Daoy (cell line): Measurements from ENCODE around the gene LRSAM1. TPM values are rescaled to one million over a fixed set of nuclear protein-coding genes. Genes with fewer than 3 reads are reported as not detected.
"Not testable (repeated sequence)": the region's sequence is repeated elsewhere in the genome, so short reads cannot be mapped to it uniquely, and the experiment has no call there.

Source experiments
- DNase-seq: peaks from one replicate; pipeline ENCODE4 v3.0.0-alpha.2; 2015; ENCODE audit warnings: low read depth
- total RNA-seq: library from RNA; depleted of rRNA; stranded (reverse); fragments of >200 nt; shearing (Covaris generic); gene quantifications from 2 replicates; pipeline ENCODE4 v1.2.3, GENCODE V29; 2014

The LRSAM1 gene
- total RNA-seq, 1 experiment from 2014 or later = 13.5 TPM

DNA sequence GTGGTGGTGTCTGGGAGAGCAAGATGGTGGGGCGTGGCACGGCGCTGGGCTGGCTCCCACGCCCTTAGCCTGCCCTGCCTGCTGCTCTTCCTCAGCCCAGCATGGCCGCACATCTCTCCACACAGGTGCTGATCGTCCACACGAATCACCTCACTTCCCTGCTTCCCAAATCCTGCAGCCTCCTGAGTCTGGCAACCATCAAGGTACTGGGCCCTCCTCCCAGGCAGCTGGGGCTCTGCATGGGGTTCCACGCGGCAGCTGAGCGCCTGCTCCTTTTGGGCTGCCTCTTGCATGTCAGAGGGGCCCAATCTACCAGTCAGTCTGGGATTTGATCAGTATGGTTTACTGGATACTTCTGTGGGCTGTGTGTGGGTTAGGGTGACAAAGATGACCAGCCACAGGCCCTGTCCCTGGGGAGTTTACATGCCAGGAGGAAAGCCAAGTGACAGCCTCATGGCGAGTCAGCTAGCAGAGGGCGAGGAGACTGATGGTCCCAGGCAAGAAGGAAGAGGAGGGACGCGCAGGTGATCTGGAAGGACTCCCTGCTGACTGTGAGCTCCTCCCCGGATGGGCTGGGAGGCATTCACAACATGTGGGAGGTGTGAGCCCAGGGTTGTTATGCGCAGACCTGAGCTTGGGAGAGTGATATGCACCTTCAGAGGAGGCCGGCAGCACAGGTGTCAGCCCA is 6.0 kb downstream of the LRSAM1 start:
- DNase-seq = no peak

DNA sequence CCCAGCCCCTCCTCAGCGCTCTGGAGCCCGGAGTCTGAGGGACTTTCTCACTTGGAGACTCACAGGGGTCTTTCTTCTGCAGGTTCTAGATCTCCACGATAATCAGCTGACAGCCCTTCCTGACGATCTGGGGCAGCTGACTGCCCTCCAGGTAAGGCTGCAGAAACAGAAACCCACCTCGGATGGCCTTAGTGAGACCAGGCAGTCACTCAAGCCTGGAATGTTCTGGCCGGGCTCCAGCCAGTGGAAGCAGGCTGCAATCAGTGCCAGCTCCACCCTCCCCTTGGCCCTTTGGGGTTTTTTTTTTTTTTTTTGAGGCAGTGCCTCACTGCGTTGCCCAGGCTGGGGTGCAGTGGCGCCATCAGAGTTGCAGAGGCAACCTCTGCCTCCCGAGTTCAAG is 7.6 kb downstream of the LRSAM1 start:
- DNase-seq = no peak

DNA sequence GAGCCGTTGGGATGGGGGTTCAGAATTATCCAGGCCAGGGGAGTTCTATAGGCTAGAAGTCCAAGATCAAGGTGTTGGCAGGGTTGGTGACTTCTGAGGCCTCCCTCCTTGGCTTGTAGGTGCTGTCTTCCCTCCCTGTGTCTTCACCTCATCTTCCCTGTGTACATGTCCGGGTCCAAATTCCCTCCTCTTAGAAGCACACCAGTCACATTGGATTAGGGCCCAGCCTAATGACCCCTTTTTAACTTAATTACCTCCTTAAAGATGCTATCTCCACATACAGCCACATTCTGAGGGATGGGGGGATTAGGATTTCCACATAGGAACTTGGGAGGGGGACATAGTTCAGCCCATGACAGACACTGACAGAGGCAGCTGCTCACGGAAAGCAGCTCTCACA is 12.1 kb downstream of the LRSAM1 start:
- DNase-seq = no peak

DNA sequence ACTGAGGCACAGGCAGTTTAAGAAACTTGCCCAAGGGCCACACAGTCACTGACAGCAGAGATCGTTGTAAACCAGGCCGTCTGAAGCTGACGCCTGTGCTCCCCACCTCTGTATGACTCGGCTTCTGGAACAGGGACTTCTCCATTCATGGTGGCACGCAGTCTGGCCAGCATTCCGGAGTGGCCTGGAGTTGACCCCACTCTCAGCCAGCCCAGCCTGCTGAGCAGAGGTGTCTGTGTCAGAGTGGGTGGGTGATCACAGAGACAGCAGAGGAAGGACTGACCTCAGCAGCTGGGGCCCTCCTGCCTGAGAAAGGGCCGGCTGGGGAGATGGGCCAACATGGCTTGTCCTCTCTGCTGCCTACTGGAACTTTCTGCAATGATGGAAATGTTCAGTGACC is 12.6 kb downstream of the LRSAM1 start:
- no peak for DNase-seq

DNA sequence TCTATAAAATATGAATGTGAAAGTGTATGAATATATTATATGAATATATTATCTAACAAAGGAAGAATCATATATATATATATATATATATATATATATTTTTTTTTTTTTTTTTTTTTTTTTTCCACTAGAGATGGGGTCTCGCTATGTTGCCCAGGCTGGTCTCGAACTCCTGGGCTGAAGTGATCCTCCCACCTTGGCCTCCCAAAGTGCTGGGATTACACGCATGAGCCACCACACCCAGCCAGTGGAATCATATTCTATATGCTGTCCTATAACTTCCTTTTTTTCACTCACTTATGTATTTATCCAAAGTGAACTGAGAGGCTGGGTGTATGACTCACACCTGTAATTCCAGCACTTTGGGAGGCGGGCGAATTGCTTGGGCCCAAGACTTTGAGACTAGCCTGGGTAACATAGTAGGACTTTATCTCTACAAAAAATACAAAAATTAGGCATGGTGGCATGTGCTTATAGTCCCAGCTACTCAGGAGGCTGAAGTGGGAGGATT is 15.2 kb downstream of the LRSAM1 start:
- DNase-seq = not testable (repeated sequence)

DNA sequence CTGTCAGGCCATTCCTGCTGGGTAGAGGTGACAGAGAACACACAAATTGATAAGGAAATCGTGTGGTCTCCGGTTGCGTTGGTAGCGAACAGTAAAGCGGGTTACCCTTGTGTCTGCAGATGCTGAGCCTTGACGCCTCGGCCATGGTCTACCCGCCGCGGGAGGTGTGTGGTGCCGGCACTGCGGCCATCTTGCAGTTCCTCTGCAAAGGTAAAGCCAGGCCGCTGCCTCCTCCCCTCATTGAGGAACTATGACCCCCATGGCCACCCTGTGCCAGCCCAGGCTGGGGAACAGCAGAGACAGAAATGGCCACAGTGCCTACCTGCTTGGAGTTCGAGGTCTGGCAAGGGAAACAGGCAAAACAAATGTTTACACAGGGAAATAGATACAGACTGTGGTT is 16.3 kb downstream of the LRSAM1 start:
- no peak for DNase-seq

DNA sequence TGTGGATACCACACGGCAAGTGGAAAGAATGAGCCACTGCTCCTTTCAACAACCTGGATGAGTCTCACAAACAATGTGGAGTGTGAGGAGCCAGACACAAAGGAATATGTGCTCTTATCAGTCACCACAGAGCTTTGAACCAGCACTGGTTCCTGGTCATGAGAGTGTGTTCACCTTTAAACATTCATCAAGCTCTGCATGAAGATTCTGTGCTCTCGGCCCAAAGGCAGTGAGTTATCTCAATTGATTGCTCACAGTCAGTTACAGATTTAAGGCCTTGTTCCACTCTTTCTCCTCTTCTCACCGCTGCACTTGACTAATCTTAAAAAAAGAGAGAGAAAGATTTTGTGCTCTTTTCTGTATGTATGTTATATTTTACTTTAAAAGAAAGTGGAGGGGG is 19.4 kb downstream of the LRSAM1 start:
- DNase-seq = no peak

DNA sequence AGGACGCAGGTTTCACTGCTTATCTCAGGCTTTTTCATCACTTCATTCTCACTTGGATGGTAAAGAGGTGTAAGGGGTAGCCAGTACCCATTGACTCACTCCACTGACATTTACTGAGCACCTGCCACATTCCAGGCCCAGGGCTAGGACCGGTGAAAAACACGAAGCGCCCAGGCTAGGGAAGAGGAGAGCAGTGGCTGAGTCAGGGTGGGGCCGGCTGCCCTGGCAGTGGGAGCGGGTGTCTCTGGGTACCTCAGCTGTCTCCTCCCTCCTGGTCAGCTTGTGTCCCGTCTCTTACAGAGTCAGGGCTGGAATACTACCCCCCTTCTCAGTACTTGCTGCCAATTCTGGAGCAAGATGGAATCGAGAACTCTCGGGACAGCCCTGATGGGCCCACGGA is 22.2 kb downstream of the LRSAM1 start:
- DNase-seq = no peak

DNA sequence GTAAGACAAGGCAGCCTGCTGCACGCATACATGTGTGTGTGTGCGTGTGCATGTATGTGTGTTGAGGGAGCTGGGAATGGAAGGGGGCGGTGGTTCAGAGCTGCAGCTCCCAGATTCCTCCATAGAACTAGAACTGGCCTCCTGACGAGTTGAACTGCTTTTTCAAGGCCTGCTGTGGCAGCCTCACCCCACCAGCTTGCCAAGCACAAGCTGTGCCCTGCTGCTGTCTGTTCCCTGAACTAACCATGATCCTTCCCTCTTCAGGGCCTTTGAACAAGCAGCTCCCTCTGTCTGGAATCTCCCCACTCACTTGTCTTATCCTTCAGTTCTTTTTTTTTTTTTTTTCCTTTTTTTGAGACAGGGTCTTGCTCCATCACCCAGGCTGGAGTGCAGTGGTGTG is 22.6 kb downstream of the LRSAM1 start:
- DNase-seq = no peak

DNA sequence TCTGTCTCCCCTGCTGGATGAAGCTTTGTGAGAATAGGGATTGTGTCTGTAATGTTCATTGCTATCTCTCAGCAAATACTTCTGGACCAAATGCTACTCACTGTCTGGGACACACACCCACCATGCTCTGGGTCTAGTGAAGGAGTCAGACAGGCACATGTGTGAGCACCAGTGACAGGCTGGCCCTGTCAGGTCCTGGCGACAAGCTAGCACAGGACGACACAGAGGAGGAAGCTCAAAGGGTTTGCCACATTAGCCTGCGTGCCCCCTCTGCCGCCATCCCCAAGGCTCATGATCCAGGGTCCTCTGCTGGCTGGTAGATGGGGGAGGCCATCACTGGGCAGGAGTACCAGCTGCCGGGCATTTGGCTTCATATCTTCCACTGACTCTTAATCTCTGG is 23.3 kb downstream of the LRSAM1 start:
- no peak for DNase-seq

DNA sequence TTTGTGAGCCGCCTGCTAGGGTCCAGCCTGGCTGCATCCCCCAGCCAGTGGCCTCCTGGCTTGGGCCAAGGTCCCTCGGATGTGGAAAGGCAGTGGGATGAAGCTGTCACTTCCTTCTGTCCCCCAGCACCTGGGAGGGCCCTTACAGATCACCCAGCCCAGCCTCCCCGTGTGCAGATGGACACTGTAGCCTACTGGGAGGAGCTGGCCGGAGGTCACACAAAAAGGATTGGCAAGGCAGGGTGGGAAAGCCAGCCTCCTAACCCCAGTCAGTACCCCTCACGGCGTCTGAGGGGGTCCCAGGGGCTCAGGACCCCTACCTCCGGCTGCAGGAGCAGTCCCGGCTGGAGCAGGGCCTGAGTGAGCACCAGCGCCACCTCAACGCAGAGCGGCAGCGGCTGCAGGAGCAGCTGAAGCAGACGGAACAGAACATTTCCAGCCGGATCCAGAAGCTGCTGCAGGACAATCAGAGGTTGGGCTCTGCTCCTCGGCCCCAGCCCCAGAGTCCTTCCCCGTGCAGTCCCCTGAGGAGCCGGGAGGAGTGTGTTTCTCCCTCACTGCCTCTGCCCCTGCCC is 28.3 kb downstream of the LRSAM1 start:
- DNase-seq = no peak

DNA sequence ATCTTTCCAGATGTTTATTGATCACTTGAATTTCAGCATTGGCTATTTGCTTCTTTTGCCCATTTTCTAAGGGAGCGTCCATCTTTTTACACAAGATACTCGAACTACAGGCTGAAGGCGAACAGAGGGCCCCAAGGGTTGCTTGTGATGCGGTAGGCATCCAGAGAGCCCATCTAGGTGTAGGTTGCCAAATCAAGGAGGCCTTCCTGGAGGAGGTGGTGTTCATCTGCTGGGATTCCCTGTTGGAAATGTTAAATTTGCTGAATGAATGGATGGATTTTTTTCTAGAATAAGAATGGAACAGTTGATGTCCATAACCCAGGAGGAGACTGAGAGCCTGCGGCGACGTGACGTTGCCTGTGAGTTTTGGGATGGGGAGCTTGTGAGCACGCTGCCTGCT is 31.4 kb downstream of the LRSAM1 start:
- DNase-seq = no peak

DNA sequence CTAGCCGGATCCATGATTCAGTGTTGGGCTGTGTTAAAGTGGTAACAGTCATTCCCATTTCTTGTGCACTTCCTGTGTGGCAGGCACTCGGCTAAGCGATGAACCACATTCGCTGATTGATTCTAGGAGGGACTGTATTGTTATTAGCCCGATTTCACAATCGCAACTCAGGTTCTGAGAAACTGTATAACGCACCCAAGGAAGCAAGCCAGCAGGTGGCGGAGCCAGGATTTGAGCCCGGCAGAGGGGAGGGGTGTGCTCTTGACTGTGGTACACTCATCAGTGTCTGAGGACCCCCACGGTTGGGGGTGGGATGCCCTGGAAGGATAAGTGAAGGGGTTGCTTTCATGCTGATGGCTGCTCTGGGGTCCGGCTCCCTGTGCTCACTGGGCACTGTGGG is 34.7 kb downstream of the LRSAM1 start:
- no peak for DNase-seq

DNA sequence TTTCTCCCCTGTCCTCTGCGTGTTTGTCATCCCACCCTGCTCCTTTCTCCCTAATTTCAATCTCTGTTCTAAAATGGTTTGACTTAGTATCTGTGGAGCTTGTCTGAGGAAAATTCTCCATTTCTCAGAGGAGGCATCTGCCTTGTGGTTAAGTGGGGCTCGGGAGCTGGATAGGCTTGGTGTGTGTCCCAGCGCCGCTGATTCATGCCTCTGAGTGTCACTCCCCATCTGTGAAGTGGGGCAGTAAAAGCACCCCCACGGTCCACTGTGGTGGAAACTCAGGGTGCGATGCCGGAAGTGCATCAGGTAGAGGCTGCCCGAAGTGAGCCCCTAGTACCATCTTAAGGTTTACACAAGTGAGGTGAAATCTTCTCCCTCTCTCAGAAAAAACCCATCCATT is 37.6 kb downstream of the LRSAM1 start:
- no peak for DNase-seq

DNA sequence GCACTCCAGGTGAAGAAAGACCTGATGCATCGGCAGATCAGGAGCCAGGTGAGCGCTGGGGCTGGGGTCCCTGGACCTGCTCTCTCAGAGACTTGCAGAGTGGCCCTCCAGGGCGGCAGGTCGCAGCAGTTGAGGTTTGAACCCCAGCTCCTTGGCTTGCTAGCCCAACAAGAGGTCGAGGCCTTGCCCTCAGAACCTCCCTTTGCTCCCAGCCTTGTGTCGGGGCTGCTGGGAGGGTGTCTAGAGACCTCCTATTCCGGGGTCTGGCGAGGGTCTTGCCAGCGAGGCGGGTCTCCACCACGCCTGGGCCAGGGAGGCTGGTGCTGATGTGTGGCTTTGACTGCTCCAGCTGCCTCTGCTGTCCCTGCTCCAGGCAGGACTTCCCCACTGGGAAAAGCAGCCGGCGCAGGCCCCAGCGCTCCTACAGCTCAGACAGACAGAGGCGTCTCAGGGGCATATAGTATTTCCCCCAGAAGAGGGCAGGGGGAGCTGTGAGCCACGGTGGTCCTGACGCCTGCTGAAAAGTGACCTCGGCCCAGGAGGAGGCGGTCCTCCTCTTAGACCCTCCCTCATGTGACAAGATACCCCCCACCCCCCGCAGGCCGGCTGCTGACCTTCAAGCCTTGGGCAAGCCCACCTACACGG is 38.3 kb downstream of the LRSAM1 start:
- DNase-seq = no peak

DNA sequence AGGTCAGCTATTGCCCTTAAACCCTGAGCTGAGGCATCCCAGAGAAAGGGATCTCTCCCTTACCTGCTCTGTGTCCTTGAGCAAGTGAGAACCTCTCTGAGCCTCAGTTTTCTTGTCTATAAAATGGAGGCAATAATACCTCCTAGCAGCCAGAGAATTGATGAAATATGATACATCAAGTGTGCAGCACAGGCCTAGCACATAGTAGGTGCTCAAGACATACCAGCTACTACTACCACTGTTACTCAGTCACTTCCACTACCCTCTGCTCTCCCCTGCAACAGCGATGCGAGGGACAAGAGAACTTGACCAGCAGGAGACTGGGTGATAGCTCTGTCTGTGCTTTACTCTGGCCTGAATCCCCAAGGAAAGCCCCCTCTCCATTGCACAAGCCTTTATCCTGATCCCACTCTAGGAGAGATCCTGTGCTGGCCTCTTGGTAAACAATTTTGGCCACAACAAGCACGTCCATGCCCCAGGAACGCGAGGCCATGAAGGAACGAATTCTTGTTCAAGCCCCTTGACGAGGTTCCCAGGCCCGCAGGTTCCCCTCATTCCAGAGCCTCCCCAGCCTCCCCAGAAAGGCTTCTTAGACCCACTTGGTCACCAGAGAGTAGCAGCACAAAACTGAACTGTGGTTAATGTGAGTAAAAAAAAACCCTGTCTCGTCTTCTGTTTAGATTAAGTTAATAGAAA is 39.4 kb downstream of the LRSAM1 start:
- DNase-seq = no peak

DNA sequence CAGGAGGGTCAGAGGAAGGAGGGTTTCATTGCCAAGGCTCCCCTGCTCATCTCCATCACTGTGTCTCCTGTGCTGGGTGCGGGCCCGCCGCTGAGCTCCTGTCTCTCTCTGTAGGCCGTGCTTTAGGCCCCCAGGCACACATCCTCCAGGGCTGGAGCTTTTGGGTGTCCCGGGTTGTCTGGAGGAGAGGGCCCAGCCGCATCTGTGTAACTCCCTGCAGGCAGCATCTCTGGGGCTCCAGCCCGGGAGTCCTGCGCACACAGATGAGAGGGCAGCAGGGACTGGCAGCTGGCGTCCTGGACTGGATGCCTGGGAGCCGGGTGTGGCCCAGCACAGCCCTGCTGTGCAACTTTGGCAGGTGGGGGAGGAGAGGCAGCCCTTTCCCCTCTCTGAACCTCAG is 40.2 kb downstream of the LRSAM1 start:
- no peak for DNase-seq

DNA sequence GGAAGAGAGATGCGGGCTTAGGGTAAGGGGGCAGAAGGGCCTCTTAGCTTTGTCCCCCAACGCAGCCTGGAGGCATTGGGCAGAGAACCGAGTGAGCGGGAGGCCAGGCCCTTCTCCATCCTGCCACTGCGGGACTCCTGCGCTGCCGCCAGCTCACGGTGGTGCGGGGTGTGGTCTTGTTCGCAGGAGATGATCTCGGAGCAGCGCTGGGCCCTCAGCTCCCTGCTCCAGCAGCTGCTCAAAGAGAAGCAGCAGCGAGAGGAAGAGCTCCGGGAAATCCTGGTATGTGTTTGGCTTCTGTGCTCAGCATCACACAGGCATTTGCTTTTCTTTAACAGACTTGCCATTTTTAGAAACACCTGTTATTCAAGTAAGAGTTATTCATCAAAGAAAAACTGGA is 41.3 kb downstream of the LRSAM1 start:
- DNase-seq = no peak

DNA sequence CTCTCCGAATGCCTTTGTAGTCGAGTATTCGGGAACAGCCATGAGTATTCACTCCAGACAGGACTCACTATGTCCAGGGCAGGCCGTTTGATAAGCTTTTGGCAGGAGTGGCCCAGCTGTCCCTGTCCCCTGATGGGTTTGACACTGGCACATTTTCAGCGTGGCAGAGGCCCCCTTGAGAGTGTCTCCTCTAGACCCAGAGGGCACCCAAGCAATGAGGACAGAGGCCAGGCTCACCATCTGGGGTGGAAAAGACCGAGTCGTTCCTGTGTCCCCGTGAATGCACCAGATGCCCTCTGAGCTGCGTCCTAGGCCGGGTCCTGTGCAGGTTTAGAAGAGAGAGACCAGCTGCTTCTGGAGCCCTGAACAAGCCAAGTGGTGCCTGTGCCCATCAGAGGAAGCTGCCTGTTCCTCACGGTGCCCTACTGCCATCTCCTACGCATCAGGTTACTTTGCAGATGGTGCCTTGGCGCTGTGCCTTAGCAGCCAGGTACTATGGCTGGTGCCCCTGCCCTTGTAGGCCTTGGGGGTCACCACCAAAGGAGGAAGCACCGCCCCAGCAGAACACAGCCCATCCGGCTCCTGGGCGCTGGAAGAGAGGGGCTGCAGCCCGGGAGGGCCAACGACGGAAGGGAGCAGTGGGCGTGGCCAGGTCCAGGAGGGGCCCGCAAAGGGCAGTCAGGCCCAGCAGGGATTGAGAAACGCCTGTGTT is 42.4 kb downstream of the LRSAM1 start:
- no peak for DNase-seq

DNA sequence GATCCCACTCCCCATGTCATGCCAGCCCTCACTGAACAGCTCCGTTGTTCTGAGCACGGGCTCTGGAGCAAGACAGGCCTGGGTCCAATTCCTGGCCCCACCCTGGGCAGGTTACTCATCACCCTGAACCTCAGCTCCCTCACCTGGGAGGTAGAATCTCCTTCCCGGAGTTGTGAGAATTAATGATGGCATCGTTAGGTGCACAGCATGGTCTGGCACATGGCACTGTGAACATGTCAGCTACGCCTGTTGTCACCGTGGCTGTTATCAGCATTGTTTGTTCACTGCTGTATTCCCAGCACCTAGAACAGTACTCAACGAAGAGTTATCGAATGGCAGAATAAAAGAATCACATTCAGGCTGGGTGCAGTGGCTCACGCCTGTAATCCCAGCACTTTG is 43.0 kb downstream of the LRSAM1 start:
- DNase-seq = no peak

DNA sequence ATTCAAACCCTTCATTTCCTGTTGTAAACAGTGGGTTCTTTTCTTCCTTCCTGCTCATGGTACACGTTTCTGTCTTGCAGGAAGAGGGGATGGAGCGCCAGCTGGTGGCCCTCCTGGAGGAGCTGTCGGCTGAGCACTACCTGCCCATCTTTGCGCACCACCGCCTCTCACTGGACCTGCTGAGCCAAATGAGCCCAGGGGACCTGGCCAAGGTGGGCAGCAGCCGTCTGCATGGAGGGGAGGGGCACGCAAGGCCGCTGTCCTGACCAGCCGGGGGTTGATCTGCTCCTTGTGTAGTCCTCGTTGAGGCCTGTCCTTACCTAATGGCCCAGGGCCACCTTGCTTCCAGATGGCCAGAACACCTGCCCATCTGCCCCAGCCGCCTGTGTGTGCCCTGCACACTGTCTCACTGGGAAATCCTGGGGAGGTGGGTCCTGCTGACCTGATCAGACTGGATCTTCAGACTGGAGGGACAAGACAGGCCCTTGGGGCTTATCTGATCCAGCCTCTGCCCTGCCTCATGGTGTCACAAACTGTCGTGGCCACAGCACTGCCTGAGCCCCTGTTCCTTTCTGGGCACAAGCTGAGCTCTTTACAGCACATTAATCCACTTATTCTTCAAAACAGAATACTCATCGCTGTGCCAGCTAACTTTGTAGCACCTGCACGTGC is 44.7 kb downstream of the LRSAM1 start:
- no peak for DNase-seq

DNA sequence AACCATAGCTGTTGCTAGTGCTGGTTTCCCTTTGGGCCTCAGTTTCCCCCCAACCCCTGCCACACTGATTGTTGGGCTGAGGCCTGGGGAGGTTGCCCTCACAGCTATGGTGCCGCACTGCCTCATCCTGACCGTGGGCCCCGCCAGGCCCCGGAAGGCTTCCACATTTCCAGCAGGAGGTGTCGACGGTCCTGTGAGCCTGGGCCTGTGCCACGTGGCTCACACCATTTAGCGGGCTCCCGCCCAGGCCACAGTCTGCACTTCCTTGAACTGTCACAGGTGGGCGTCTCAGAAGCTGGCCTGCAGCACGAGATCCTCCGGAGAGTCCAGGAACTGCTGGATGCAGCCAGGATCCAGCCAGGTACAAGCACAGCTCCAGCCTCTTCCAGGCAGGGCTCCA is 45.7 kb downstream of the LRSAM1 start:
- no peak for DNase-seq
